GM21381 (cell line): ENCODE measurements around the gene LRRC3.

ENCODE experiments used
- ATAC-seq: cut with Tn5 transposase; IDR thresholded peaks from one replicate; pipeline ENCODE4 v1.9.1; 2021; ENCODE audit warnings: mild to moderate bottlenecking, moderate library complexity; ENCODE audit not compliant: unreplicated experiment

The LRRC3 gene

DNA sequence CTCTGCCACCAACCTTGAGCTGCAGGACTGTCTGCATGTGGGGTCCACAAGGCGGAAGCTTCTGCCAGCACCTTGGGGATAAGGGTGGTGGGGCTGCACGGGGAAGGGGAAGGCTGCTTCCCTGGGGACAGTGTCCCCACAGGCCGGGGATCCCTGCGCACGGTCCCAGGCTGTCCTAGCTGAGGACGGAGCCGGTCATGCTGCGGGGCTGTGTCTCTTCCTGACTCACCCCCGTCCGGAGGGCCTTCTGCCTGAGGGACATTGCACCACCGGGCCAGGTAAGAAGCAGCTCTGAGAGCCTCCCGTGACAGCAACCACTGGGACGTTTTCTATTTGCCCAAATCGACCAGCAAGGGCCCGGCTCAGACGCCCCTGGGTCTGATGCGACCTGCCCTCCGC lies 54.8 kb downstream of the LRRC3 start:
- no peak for ATAC-seq

DNA sequence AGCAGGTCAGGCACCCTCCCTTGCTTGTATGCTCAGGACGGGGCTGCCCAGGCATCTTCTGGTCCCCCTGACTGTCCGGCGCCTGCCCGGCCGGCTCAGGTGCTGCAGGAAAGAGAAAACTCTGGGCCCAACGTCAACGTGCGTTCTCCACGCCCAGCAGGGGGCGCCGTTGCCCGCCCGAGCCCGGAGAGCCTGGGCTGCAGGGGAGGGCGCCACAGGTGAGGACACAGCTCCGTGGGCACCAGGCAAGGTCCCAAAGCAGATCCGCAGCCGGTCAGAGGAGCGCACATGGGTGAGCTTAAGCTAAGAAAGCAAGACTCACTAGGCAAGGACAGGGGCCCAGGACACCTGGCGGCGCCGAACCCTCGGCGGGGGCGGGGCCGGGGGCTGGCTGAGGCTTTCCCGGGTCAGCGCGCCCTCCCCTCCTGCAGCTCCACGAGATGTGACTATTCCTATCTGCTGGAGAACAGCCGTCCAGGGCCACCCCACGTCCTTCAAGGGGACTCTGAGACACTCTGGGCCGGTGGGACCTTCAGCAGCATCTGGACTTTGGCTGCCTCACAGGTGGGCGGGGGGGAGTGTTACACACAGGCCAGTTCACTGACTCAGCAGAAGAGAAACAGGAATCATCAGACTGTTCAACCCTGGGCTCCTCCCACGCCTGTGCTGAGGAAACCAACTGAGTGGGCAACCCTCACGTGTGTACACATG lies 55.4 kb downstream of the LRRC3 start:
- ATAC-seq = no peak

DNA sequence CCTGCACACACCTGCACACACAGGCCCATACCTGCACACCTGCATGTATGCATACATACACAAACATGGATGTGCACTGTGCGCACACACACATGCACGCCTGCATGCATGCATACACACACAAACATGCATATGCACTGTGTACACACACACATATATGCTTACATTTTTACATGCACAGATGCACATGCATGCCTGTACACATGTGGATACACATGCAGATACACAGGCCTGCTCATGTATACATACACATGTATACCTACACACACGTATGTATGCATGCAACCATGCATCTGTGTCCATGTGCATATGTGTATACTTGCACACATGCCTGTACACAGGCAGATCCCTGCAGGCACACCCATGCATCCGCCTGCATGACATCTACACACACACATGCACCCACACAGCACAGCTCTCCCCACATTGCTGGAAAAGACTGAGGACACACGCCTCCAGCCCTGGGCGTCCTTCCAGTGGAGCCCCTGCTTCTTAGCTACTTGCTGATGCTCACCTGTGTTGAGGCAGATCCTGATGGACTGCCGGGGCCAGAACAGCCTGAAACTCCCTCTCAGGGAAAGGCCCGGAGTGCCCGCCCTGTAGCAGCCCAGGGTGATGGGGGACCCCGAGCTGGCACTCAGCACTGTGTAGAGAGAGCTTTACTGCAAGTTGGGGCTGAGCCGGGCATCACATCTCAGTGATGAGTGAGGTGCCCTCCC lies 56.1 kb downstream of the LRRC3 start:
- no peak for ATAC-seq
